Natural killer cell (primary cell): ENCODE data around the gene UBQLN1. TPM values are rescaled to one million over a fixed set of nuclear protein-coding genes. Genes with fewer than 3 reads are reported as not detected.
A peak's percentile ranks its signal among the peaks of the same experiment; 100 is the strongest.

Experiments
- ATAC-seq, 3 donors: fragments of 150-1000 bp in 2 of 3; fragments of 200-7000 bp in 1 of 3; cut with Tn5 transposase; 1 replicate in 1 of 3; 2 replicates in 2 of 3; pipeline ENCODE4 v1.10.0; 2021; ENCODE audit warnings: mild to moderate bottlenecking in 2 of 3, moderate library complexity in 2 of 3
- DNase-seq, 2 donors: peaks; one replicate each; pipeline versions ENCODE4 v3.0.0 to v3.0.0-alpha.2; 2013 to 2021; ENCODE audit warnings: mixed read lengths in 1 of 2
- H3K27ac ChIP-seq: one replicate; pipeline ENCODE4 v1.5.1; 2013; ENCODE audit warnings: mild to moderate bottlenecking, low read length
- H3K27me3 ChIP-seq: one replicate; pipeline ENCODE4 v1.6.1; 2013; ENCODE audit warnings: low read length; ENCODE audit not compliant: control insufficient read depth, insufficient read depth
- H3K36me3 ChIP-seq: one replicate; pipeline ENCODE4 v1.6.1; 2013; ENCODE audit warnings: low read length; ENCODE audit not compliant: control insufficient read depth, insufficient read depth
- H3K4me1 ChIP-seq: one replicate; pipeline ENCODE4 v1.6.1; 2013; ENCODE audit warnings: low read length; ENCODE audit not compliant: control insufficient read depth, insufficient read depth
- H3K4me3 ChIP-seq: one replicate; pipeline ENCODE4 v1.5.1; 2013; ENCODE audit warnings: low read length
- H3K9me3 ChIP-seq: one replicate; pipeline ENCODE4 v1.6.1; 2013; ENCODE audit warnings: low read length; ENCODE audit not compliant: control insufficient read depth, insufficient read depth
- H3K27ac Mint-ChIP-seq, 2 donors: one replicate each; pipeline ENCODE4 v1.8.0; 2022; ENCODE audit warnings: mild to moderate bottlenecking in 2 of 2, mixed read lengths in 2 of 2, moderate library complexity in 1 of 2
- H3K27me3 Mint-ChIP-seq, 2 donors: one replicate each; pipeline ENCODE4 v1.8.0; 2022; ENCODE audit warnings: low read depth in 2 of 2, mixed read lengths in 2 of 2
- H3K36me3 Mint-ChIP-seq: one replicate; pipeline ENCODE4 v1.8.0; 2022; ENCODE audit warnings: mixed read lengths
- H3K4me1 Mint-ChIP-seq, 2 donors: one replicate each; pipeline ENCODE4 v1.8.0; 2022; ENCODE audit warnings: mixed read lengths in 2 of 2
- H3K4me3 Mint-ChIP-seq: one replicate; pipeline ENCODE4 v1.8.0; 2022; ENCODE audit warnings: mild to moderate bottlenecking, moderate library complexity, mixed read lengths
- H3K9me3 Mint-ChIP-seq, 2 donors: one replicate each; pipeline ENCODE4 v1.8.0; 2022; ENCODE audit warnings: mixed read lengths in 2 of 2
- CTCF ChIP-seq: fragments of 200-600 bp; IDR thresholded peaks from one replicate; pipeline ENCODE4 v1.8.0; 2022; ENCODE audit warnings: antibody characterized with exemption
- WGBS: methylation state at CpG from one replicate; pipeline ENCODE4 v1.1.7; 2013; ENCODE audit warnings: missing lambda C conversion rate; ENCODE audit not compliant: insufficient coverage; 5-methylcytosine and 5-hydroxymethylcytosine counted together
- intact Hi-C: fragments of 100-400 bp; cut with micrococcal nuclease; formaldehyde crosslinking; loops from one replicate; pipeline ENCODE4 v1.14.2; 2022
- total RNA-seq, 4 donors: library from RNA; stranded (reverse); fragments of 120-200 nt in 1 of 4; gene quantifications; one replicate each; pipeline versions ENCODE4 v1.2.3 to v1.2.4, GENCODE V29; 2013 to 2022

Gene UBQLN1
- total RNA-seq, 3 donors from 2014 or later (not counting 1 experiment from before 2014, with no cell fraction given): 137 to 151 (median 141) TPM

- no peak overlapping the region for H3K4me3 Mint-ChIP-seq
- Histone ChIP-seq H3K9me3 (no peaks in the 10 kb centered on the region), H3K36me3 (no peaks in the 10 kb centered on the region), H3K27me3 (no peaks in the 10 kb centered on the region), H3K27ac (no peak overlapping the region), H3K4me1 (no peaks in the 10 kb centered on the region), H3K4me3 (no peak overlapping the region)
- intact Hi-C loops: no loop called here
- WGBS: 85% methylated on average over 1 of the region's 1 CpG
- no peaks in the 10 kb centered on the region for H3K36me3 Mint-ChIP-seq
- H3K4me1 Mint-ChIP-seq: no peaks in the 10 kb centered on the region
- H3K27me3 Mint-ChIP-seq: peaks cover 2 to 15% of the 10 kb centered on the region in 2 donors
- no peak for TF ChIP-seq CTCF
- H3K9me3 Mint-ChIP-seq: no peaks in the 10 kb centered on the region
- ATAC-seq (no peak), DNase-seq (no peak)
- H3K27ac Mint-ChIP-seq: no peak overlapping the region
Observed at GRCh38 chr9:83715221-83715620, 7.5 kb upstream of the UBQLN1 start.

GRCh38 chr9:83714329-83714728, 6.6 kb upstream of the UBQLN1 start:
- intact Hi-C loops: no loop called here
- no peak overlapping the region for H3K4me3 Mint-ChIP-seq
- no peaks in the 10 kb centered on the region for H3K36me3 Mint-ChIP-seq
- peaks cover 2 to 15% of the 10 kb centered on the region in 2 donors for H3K27me3 Mint-ChIP-seq
- no peaks in the 10 kb centered on the region for H3K27me3 ChIP-seq
- DNase-seq: peak in 1 of 2 donors; percentile 44
- H3K9me3 ChIP-seq: no peaks in the 10 kb centered on the region
- no peaks in the 10 kb centered on the region for H3K36me3 ChIP-seq
- H3K27ac Mint-ChIP-seq: no peak overlapping the region
- H3K4me1 Mint-ChIP-seq: no peaks in the 10 kb centered on the region
- H3K27ac ChIP-seq: no peak overlapping the region
- H3K4me3 ChIP-seq: no peak overlapping the region
- TF ChIP-seq CTCF: peak; percentile 34
- no peaks in the 10 kb centered on the region for H3K9me3 Mint-ChIP-seq
- ATAC-seq: peak in 2 of 3 donors; percentile 51 to 53
- no peaks in the 10 kb centered on the region for H3K4me1 ChIP-seq
- WGBS: 68% methylated on average over 3 of the region's 3 CpGs

GRCh38 chr9:83708515-83709158, 879 bp upstream of the UBQLN1 start:
- no peaks in the 10 kb centered on the region for H3K36me3 Mint-ChIP-seq
- Histone ChIP-seq H3K4me1 (peaks cover 12% of the 10 kb centered on the region), H3K9me3 (no peaks in the 10 kb centered on the region), H3K27ac (peak overlapping the region; percentile 91), H3K36me3 (no peaks in the 10 kb centered on the region), H3K4me3 (peak overlapping the region; percentile 96), H3K27me3 (no peaks in the 10 kb centered on the region)
- WGBS: 19% methylated on average over 20 of the region's 20 CpGs
- ATAC-seq (peak; percentile 36 to 67 (median 43)), DNase-seq (peak; percentile 64 to 75)
- peak; percentile 22 for TF ChIP-seq CTCF
- H3K9me3 Mint-ChIP-seq: no peaks in the 10 kb centered on the region
- H3K4me1 Mint-ChIP-seq: peaks cover 29 to 31% of the 10 kb centered on the region in 2 donors
- peak overlapping the region; percentile 96 for H3K4me3 Mint-ChIP-seq
- peaks cover 0 to 2% of the 10 kb centered on the region in 2 donors for H3K27me3 Mint-ChIP-seq
- H3K27ac Mint-ChIP-seq: peak overlapping the region; percentile 99 to 100
- intact Hi-C loops: loop anchor here (1.0 to 5.0 kb wide), 4 partner anchors 85 to 274 kb away; partner anchors contain the start of genes GKAP1, HNRNPK, IDNK and KIF27

GRCh38 chr9:83707518-83707767, 315 bp downstream of the UBQLN1 start:
- Mint-ChIP-seq H3K36me3 (no peaks in the 10 kb centered on the region), H3K27ac (peak overlapping the region; percentile 99 to 100), H3K27me3 (peaks cover 0 to 2% of the 10 kb centered on the region in 2 donors), H3K4me1 (peaks cover 31 to 35% of the 10 kb centered on the region in 2 donors), H3K4me3 (peak overlapping the region; percentile 96), H3K9me3 (no peaks in the 10 kb centered on the region)
- DNase-seq (no peak), ATAC-seq (peak in 1 of 3 donors; percentile 67)
- H3K36me3 ChIP-seq: no peaks in the 10 kb centered on the region
- TF ChIP-seq CTCF: no peak
- peak overlapping the region; percentile 96 for H3K4me3 ChIP-seq
- intact Hi-C loops: loop anchor here (5.0 kb wide), 2 partner anchors 215 to 275 kb away; partner anchors contain the start of genes HNRNPK, KIF27 and RMI1
- under 1% methylated on average over 26 of the region's 26 CpGs for WGBS
- peaks cover 12% of the 10 kb centered on the region for H3K4me1 ChIP-seq
- H3K27me3 ChIP-seq: no peaks in the 10 kb centered on the region
- peak overlapping the region; percentile 91 for H3K27ac ChIP-seq
- no peaks in the 10 kb centered on the region for H3K9me3 ChIP-seq
